ENCODE data around the gene RUFY2.

DNA sequence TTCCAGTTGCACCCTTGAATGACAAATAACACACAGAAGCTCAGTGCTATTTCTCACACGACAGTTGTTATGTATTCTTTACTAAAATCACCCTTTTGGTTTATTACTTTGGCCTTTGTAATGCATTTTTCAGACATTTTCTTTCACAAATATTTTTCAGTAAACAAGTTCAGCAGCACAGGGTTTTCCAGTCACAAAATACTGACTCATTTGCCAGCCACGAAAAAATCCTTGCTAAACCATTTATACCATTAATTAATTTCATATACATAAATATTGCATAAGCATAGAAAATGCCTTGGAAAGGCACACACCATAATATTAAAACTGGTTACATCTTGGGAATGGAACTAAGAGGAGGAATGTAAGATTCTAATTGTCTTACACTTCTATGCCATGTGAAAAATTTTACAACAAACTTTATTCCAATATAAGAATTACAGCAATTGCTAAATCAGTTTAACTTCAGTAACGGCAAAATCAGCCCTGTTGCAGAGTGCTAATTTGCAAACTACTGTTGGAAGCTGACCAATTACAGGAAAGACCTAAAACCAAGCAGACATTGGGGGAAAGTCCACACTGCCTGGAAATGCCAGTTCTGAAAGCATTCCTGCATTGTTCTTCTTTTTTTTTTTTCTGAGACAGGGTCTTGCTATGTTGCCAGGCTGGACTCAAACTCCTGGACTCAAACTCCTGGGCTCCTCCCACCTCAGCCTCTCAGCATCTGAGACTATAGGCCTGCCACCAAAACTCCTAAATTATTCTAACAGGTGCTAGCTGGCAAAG lies 42.8 kb downstream of the RUFY2 start:
- TF ChIP-seq, protein P1, sequence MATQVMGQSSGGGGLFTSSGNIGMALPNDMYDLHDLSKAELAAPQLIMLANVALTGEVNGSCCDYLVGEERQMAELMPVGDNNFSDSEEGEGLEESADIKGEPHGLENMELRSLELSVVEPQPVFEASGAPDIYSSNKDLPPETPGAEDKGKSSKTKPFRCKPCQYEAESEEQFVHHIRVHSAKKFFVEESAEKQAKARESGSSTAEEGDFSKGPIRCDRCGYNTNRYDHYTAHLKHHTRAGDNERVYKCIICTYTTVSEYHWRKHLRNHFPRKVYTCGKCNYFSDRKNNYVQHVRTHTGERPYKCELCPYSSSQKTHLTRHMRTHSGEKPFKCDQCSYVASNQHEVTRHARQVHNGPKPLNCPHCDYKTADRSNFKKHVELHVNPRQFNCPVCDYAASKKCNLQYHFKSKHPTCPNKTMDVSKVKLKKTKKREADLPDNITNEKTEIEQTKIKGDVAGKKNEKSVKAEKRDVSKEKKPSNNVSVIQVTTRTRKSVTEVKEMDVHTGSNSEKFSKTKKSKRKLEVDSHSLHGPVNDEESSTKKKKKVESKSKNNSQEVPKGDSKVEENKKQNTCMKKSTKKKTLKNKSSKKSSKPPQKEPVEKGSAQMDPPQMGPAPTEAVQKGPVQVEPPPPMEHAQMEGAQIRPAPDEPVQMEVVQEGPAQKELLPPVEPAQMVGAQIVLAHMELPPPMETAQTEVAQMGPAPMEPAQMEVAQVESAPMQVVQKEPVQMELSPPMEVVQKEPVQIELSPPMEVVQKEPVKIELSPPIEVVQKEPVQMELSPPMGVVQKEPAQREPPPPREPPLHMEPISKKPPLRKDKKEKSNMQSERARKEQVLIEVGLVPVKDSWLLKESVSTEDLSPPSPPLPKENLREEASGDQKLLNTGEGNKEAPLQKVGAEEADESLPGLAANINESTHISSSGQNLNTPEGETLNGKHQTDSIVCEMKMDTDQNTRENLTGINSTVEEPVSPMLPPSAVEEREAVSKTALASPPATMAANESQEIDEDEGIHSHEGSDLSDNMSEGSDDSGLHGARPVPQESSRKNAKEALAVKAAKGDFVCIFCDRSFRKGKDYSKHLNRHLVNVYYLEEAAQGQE (IDR thresholded peaks at IDR 0.05; ENCODE audit: insufficient read depth in 1 of 2, low read depth in 2 of 2, low read length in 2 of 2), result no peak
- no peak for TF ChIP-seq POLR2AphosphoS5 (IDR thresholded peaks at IDR 0.05; ENCODE audit: low read depth, low read length)
